ENCODE results near the gene SRD5A1. TPM values are rescaled to one million over a fixed set of nuclear protein-coding genes. Genes with fewer than 3 reads are reported as not detected.

Gene SRD5A1
- total RNA-seq, 2 experiments from 2014 or later, result 11.0 to 16.2 TPM

DNA sequence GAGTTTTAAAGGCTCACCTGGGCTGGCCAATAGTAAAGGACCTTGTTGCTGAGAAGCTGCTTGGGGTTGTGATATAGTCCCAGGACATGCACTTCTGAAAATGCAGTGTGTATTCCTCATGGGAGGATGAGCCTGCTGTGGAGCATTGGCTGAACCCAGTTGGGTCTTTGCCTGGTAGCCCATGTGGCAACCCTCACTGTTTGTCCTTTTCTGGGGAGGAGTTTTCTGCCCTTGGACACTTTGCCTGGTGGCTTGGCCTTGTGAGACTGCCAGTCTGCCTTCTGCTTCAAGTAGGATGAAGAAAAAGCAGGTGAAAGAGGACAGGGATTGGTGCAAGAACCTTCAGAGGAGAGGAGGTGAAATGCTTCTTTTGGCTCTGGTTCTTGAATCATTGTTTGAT, 84.0 kb downstream of the SRD5A1 start:
- Mint-ChIP-seq H3K9me3 (ENCODE audit: low read depth) (no peaks in the 10 kb centered on the region), H3K4me1 (peaks cover 62% of the 10 kb centered on the region), H3K36me3 (peaks cover 36% of the 10 kb centered on the region), H3K4me3 (no peak overlapping the region), H3K27ac (no peak overlapping the region), H3K27me3 (no peaks in the 10 kb centered on the region)
- DNase-seq (no peak), ATAC-seq (no peak)
- CTCF ChIA-PET, result interaction anchor here (1.0 to 1.1 kb wide), 2 partner anchors 15 to 27 kb away, joined by 3 to 4 read pairs; no protein-coding TSS in a partner anchor

DNA sequence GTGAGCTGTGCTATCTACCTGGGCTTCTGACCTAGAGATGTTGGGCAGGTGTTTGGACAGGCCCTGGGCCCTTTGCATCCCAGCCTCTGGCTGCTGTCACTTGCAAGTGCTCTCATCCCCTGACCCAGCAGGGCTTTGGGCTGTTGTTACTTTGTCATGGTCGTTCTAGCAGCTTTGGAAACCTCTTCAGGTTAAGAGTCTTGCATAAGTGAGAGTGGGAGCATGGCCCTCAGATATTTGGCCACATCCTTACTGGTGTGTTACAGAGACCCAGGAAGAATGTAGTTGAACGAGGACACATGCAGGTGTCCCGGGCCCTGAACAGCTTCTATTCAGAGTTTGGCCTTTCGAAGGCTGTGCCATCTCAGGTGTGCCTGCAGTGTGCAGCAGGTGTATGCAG, 84.4 kb downstream of the SRD5A1 start:
- no peak for ATAC-seq

DNA sequence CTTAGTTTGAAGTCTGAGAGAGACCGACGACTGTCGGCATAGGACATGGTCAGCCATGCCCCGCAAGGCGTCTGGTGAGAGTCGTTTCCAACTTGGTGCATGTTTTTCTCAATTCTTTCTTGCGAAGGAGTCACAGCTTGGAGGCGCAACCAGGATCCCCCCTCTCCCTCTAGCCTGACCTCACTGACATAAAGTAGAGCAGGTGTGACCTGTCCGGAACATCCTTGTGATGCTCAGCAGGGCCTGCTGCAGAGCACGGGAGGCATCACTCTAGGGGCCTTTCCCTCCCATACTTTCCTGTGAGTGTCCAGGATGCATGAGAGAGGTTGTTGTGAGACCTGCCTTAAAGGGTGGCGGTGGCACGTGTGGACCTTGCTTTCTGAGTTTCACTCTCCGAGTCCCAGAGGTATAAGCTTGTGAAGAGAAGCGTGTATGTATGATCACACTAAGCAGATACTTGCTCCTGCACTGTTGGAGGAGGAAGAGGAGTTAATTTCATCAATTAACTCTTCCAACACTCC, 85.0 kb downstream of the SRD5A1 start:
- CTCF ChIA-PET, result no interaction called here
- ATAC-seq (no peak), DNase-seq (no peak)
- Mint-ChIP-seq H3K4me1 (peaks cover 69% of the 10 kb centered on the region), H3K4me3 (no peak overlapping the region), H3K36me3 (peaks cover 38% of the 10 kb centered on the region), H3K27ac (no peak overlapping the region), H3K27me3 (no peaks in the 10 kb centered on the region), H3K9me3 (ENCODE audit: low read depth) (no peaks in the 10 kb centered on the region)

More for the DNA sequence above, 84.4 kb downstream of the SRD5A1 start:
- H3K9me3 Mint-ChIP-seq (ENCODE audit: low read depth), result no peaks in the 10 kb centered on the region
- H3K4me1 Mint-ChIP-seq, result peaks cover 66% of the 10 kb centered on the region
- H3K27me3 Mint-ChIP-seq, result no peaks in the 10 kb centered on the region
- CTCF ChIA-PET, result interaction anchor here (1.1 kb wide), 1 partner anchor 27 kb away, joined by 4 read pairs; no protein-coding TSS in a partner anchor
- H3K36me3 Mint-ChIP-seq, result peaks cover 38% of the 10 kb centered on the region
- H3K4me3 Mint-ChIP-seq, result no peak overlapping the region
- no peak overlapping the region for H3K27ac Mint-ChIP-seq
- DNase-seq, result no peak

DNA sequence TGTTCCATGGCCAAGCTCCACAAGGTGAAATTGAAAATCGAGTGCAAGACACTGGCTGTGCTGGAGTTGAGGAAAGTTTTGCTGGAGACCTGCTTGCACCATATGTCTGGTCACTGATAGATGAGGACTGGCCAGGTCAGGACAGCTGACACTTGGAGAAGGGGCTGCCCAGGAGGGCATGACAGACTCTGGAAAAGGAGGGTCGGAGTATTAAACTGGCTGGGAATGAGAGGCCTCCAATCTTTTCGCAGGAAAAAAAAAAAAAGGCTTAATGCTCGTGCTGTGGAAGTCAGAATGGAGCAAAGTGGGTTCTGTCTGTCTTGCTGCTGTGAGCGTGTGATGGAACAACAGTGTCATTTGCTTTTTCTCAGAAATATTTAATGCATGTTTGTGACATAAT, 85.5 kb downstream of the SRD5A1 start:
- Mint-ChIP-seq H3K9me3 (ENCODE audit: low read depth) (no peaks in the 10 kb centered on the region), H3K4me1 (peaks cover 74% of the 10 kb centered on the region), H3K36me3 (peaks cover 43% of the 10 kb centered on the region), H3K27me3 (no peaks in the 10 kb centered on the region), H3K4me3 (no peak overlapping the region), H3K27ac (no peak overlapping the region)
- no peak for DNase-seq
- CTCF ChIA-PET, result no interaction called here
- ATAC-seq, result no peak

DNA sequence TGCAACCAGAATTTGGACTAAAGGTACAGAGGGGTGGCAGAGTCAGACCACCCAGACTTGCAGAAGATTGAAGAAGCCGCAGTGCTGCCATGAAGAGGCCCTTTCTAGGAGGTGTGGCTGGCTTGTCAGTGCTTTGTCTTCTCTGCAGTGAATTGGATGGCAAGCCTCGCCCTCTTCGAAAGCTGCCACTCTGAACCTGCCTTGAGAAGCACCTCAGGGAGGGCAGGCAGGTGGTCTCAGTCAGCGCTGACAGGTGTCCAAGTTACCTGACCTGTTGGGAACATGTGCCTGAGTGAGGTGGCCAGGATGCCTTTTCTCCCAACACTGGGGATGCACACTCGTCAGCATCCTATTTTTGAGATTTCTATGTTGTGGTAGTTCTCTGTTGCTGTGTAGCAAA, 86.2 kb downstream of the SRD5A1 start:
- DNase-seq, result no peak
- Mint-ChIP-seq H3K9me3 (ENCODE audit: low read depth) (no peaks in the 10 kb centered on the region), H3K4me3 (no peak overlapping the region), H3K27me3 (no peaks in the 10 kb centered on the region), H3K4me1 (peaks cover 78% of the 10 kb centered on the region), H3K27ac (no peak overlapping the region), H3K36me3 (peaks cover 49% of the 10 kb centered on the region)
- CTCF ChIA-PET, result no interaction called here
- ATAC-seq, result no peak

DNA sequence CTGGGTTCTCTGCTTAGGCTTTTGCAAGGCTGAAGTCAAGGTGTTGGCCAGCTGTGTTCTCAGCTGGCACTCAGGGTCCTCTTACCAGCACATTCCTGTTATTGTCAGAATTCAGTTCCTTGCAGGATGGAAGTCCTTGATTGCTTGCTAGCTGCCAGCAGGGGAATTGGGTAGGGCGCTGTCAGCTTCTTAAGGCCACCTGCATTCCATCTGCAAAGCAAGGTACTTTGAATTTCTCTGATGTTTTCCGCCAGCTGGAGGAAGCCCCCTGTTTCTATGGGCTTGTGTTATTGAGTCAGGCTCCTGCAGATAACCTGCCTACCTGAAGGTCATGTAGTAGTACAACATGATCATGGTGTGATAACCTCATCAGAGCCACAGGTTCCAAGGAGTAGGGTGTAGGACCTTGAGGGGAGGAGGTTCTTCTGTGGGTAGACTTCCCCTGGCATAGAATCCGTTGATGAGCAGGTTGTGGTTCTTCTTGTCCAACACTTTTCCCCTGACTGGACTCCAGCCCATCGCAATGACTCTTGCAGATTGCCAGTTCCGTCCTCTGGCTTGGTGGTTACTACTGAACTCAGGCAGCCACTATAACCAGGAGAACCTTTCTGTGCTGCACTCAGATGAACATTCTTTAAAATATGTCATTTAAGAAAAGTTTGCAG, 86.8 kb downstream of the SRD5A1 start:
- CTCF ChIA-PET, result no interaction called here
- no peak overlapping the region for H3K4me3 Mint-ChIP-seq

DNA sequence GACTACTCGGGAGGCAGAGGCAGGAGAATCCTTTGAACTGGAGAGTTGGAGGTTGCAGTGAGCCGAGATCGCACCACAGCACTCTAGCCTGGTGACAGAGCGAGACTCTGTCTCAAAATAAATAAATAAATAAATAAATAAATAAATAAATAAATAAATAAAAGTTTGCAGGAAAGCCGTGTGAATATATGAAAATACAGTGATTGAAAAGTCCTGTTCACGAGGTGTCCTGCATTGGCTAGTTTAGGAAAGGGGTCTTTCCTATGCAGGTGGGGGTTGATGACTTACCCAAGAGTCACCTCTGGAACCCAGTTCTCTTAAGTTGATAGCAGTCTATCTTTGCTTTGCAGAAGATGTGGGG, 87.3 kb downstream of the SRD5A1 start:
- no peaks in the 10 kb centered on the region for H3K9me3 Mint-ChIP-seq (ENCODE audit: low read depth)
- no peaks in the 10 kb centered on the region for H3K27me3 Mint-ChIP-seq
- no peak for DNase-seq
- H3K4me3 Mint-ChIP-seq, result no peak overlapping the region
- ATAC-seq, result no peak
- peaks cover 83% of the 10 kb centered on the region for H3K4me1 Mint-ChIP-seq
- CTCF ChIA-PET, result no interaction called here
- no peak overlapping the region for H3K27ac Mint-ChIP-seq
- peaks cover 45% of the 10 kb centered on the region for H3K36me3 Mint-ChIP-seq

More for the DNA sequence above, 86.8 kb downstream of the SRD5A1 start:
- Mint-ChIP-seq H3K4me1 (peaks cover 82% of the 10 kb centered on the region), H3K27ac (peak overlapping the region; percentile 51), H3K9me3 (ENCODE audit: low read depth) (no peaks in the 10 kb centered on the region), H3K36me3 (peaks cover 48% of the 10 kb centered on the region), H3K27me3 (no peaks in the 10 kb centered on the region)
- ATAC-seq (no peak), DNase-seq (no peak)

DNA sequence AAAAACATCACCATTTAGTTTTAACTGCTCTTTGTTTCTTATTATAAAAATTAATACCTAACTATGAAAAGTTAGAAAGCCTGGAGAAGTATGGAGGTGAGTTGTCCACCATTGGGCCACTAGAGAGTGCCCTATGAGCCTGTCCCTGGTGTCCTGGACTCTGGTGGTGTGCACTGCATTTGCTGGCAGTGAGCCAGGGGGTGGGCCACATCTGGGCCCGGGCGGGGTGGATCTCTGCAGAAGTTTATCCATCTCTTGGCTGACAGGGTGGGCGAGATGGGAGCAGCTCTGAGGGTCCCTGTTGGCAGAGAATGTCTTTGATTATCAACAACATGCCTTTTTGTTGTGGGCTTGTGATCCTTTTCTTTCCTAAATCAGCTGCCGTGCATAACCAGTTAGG, 88.2 kb downstream of the SRD5A1 start:
- no peaks in the 10 kb centered on the region for H3K27me3 Mint-ChIP-seq
- DNase-seq (no peak), ATAC-seq (no peak)
- H3K27ac Mint-ChIP-seq, result peak overlapping the region; percentile 82
- peaks cover 46% of the 10 kb centered on the region for H3K36me3 Mint-ChIP-seq
- H3K9me3 Mint-ChIP-seq (ENCODE audit: low read depth), result no peaks in the 10 kb centered on the region
- peaks cover 81% of the 10 kb centered on the region for H3K4me1 Mint-ChIP-seq
- peak overlapping the region; percentile 56 for H3K4me3 Mint-ChIP-seq
- CTCF ChIA-PET, result no interaction called here

DNA sequence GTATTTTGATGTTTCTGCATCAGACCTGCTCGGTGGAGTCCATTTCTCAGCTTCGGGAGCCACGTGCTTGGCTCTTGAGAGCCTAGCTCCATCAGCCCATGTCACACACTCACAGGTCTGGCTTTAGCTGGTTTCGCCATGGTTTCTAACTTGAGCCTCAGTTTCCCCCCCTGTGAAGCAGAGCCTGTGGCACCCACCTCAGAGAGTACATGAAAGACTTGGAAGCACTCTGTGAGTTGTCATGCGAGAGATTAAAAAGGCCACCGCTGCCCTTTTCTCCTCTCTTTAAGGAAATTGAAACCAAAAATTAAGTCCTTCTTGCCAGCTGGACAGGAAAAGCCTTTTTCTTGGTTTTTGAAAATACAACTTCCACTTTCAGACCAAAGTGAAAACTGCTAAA, 88.8 kb downstream of the SRD5A1 start:
- H3K4me1 Mint-ChIP-seq, result peaks cover 81% of the 10 kb centered on the region
- no peak for DNase-seq

DNA sequence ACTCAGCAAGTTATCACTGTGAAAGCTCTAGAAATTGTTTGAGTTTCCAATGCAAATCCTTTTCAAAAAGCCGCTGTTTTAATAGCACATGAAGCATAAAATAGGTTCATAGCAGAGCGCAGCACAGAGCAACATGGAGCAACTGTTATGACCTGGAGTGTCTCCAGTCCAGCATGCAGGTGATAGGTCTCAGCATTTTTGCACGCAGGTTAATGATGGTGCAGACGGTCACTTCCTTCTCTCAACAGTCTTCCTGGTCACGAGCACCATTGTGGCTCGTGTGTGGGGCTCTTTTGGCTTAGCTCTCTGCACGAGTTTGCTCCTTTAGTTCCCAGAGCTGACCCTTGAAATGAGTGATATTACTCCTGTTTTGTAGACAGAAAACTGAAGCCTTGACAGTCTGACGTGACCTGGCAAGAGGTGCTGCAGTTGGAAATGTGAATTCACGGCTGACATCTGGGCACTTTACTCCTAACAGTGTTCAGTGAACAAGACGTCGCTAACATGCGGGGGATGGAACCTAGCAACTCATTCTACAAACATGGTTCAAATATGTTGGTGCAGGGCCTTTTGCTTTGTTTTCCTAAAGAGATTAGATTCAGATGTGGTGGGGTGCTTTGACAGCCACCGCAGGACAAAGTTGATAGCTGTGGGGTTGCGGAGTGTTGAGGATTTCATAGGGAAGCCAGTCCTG, 90.0 kb downstream of the SRD5A1 start:
- no peak for DNase-seq
- H3K27ac Mint-ChIP-seq, result no peak overlapping the region
- H3K27me3 Mint-ChIP-seq, result no peaks in the 10 kb centered on the region
- no peaks in the 10 kb centered on the region for H3K9me3 Mint-ChIP-seq (ENCODE audit: low read depth)
- H3K4me1 Mint-ChIP-seq, result peaks cover 81% of the 10 kb centered on the region
- peaks cover 37% of the 10 kb centered on the region for H3K36me3 Mint-ChIP-seq
- CTCF ChIA-PET, result no interaction called here
- no peak for ATAC-seq
- H3K4me3 Mint-ChIP-seq, result no peak overlapping the region

More for the DNA sequence above, 88.8 kb downstream of the SRD5A1 start:
- Mint-ChIP-seq H3K27ac (peak overlapping the region; percentile 82), H3K27me3 (no peaks in the 10 kb centered on the region), H3K36me3 (peaks cover 43% of the 10 kb centered on the region), H3K9me3 (ENCODE audit: low read depth) (no peaks in the 10 kb centered on the region), H3K4me3 (peak overlapping the region; percentile 56)
- CTCF ChIA-PET, result interaction anchor here (0.7 kb wide), 1 partner anchor 29 kb away, joined by 3 read pairs; no protein-coding TSS in a partner anchor
- ATAC-seq, result peak; percentile 21

DNA sequence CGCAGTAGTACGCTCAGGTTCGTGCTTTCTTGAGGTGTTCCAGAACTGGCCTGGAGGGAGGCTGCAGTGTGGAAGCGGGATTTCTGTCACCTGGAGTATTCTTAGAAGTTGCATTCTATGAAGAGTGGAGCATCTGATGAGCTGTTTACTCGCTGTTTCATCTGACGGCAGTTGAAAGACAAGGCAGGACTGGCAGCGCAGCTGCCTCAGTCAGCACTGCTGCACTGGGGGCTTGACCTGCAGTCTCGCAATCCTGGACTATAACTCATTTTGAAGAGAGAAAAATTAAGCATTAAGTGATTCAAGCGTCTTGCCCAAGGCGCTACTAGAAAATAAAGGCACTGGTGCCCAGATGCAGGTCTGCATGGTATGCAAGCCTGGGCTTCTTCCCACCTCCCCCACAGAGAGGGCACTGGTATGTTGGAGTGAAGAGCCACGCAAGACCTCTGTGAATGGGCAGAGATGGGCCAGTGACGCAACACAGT, 90.6 kb downstream of the SRD5A1 start:
- H3K4me1 Mint-ChIP-seq, result peaks cover 79% of the 10 kb centered on the region
- H3K27ac Mint-ChIP-seq, result no peak overlapping the region
- no peak overlapping the region for H3K4me3 Mint-ChIP-seq
- no peaks in the 10 kb centered on the region for H3K9me3 Mint-ChIP-seq (ENCODE audit: low read depth)
- DNase-seq, result no peak
- ATAC-seq, result no peak
- CTCF ChIA-PET, result no interaction called here
- peaks cover 32% of the 10 kb centered on the region for H3K36me3 Mint-ChIP-seq
- no peaks in the 10 kb centered on the region for H3K27me3 Mint-ChIP-seq

Data from activated CD8-positive, alpha-beta memory T cell treated with anti-CD3 and anti-CD28 coated beads, Interleukin-2, amount 10 ng/mL, durations not matched to agents 7 days and 5 days (primary cell).